Liver (tissue), 9 donors: ENCODE data around the gene RAB7A. TPM values are rescaled to one million over a fixed set of nuclear protein-coding genes. Genes with fewer than 3 reads are reported as not detected.

Experiments
- DNase-seq: peaks from one replicate; pipeline ENCODE4 v3.0.0-alpha.2; 2017; ENCODE audit warnings: low spot score
- H3K27ac ChIP-seq, 2 donors: one replicate each; pipeline ENCODE4 v1.7.0; 2013; ENCODE audit warnings: inconsistent platforms in 2 of 2, low read length in 2 of 2, control low read depth in 1 of 2, low read depth in 1 of 2, mild to moderate bottlenecking in 1 of 2
- H3K27me3 ChIP-seq, 4 donors: one replicate each; pipeline versions ENCODE4 v1.6.1 to v1.7.0; 2013; ENCODE audit warnings: low read length in 3 of 4, inconsistent platforms in 1 of 4, mild to moderate bottlenecking in 1 of 4, moderate library complexity in 1 of 4; ENCODE audit not compliant: control insufficient read depth in 4 of 4, insufficient read depth in 4 of 4
- H3K36me3 ChIP-seq, 4 donors: one replicate each; pipeline versions ENCODE4 v1.6.1 to v1.7.0; 2013; ENCODE audit warnings: low read length in 3 of 4, mild to moderate bottlenecking in 3 of 4, low read depth in 1 of 4, moderate library complexity in 1 of 4; ENCODE audit not compliant: control insufficient read depth in 4 of 4, insufficient read depth in 3 of 4
- H3K4me1 ChIP-seq, 4 donors: one replicate each; pipeline versions ENCODE4 v1.6.1 to v1.7.0; 2013; ENCODE audit warnings: low read length in 3 of 4, mild to moderate bottlenecking in 3 of 4, moderate library complexity in 1 of 4; ENCODE audit not compliant: control insufficient read depth in 4 of 4, insufficient read depth in 4 of 4
- H3K4me3 ChIP-seq, 3 donors: one replicate each; pipeline versions ENCODE4 v1.6.1 to v1.7.0; 2013; ENCODE audit warnings: low read length in 3 of 3, control low read depth in 1 of 3, low read depth in 1 of 3, mild to moderate bottlenecking in 1 of 3
- H3K9ac ChIP-seq, 2 donors: one replicate each; pipeline ENCODE4 v1.7.0; 2013; ENCODE audit warnings: low read length in 2 of 2, mild to moderate bottlenecking in 2 of 2, moderate library complexity in 2 of 2, control low read depth in 1 of 2, low read depth in 1 of 2
- H3K9me3 ChIP-seq, 4 donors: one replicate each; pipeline versions ENCODE4 v1.6.1 to v1.7.0; 2013; ENCODE audit warnings: low read length in 3 of 4; ENCODE audit not compliant: control insufficient read depth in 4 of 4
- CTCF ChIP-seq: fragments of 150-350 bp; IDR thresholded peaks from 2 replicates; pipeline ENCODE4 v1.5.1; 2017; ENCODE audit warnings: improper control_type of control experiment, low read depth, low read length; ENCODE audit not compliant: missing input control
- EGR1 ChIP-seq, 2 donors: IDR thresholded peaks; 2 replicates each; pipeline ENCODE4 v1.6.1; 2016 to 2018; ENCODE audit warnings: antibody characterized with exemption in 2 of 2, low read depth in 2 of 2
- FOXA1 ChIP-seq: IDR thresholded peaks from 2 replicates; pipeline ENCODE4 v1.6.1; 2016; ENCODE audit warnings: antibody characterized with exemption
- FOXA2 ChIP-seq: IDR thresholded peaks from 2 replicates; pipeline ENCODE4 v1.6.1; 2016; ENCODE audit warnings: antibody characterized with exemption
- GABPA ChIP-seq, 2 donors: IDR thresholded peaks in 1 of 2; conservative IDR thresholded peaks in 1 of 2; 2 replicates each; pipeline ENCODE4 v1.6.1; 2016; ENCODE audit warnings: antibody characterized with exemption in 2 of 2, mild to moderate bottlenecking in 1 of 2, moderate library complexity in 1 of 2
- HNF4A ChIP-seq, 2 donors: conservative IDR thresholded peaks; 2 replicates each; pipeline ENCODE4 v1.6.1; 2016; ENCODE audit warnings: antibody characterized with exemption in 2 of 2, mild to moderate bottlenecking in 2 of 2
- HNF4G ChIP-seq: IDR thresholded peaks from 2 replicates; pipeline ENCODE4 v1.6.1; 2016; ENCODE audit warnings: antibody characterized with exemption
- JUND ChIP-seq, 2 donors: IDR thresholded peaks; 2 replicates each; pipeline ENCODE4 v1.6.1; 2016; ENCODE audit warnings: antibody characterized with exemption in 2 of 2
- NR2F2 ChIP-seq: IDR thresholded peaks from 2 replicates; pipeline ENCODE4 v1.6.1; 2016; ENCODE audit warnings: antibody characterized with exemption
- RAD21 ChIP-seq, 2 donors: IDR thresholded peaks; 2 replicates each; pipeline ENCODE4 v1.6.1; 2016; ENCODE audit warnings: antibody characterized with exemption in 2 of 2, mild to moderate bottlenecking in 2 of 2
- RXRA ChIP-seq, 2 donors: IDR thresholded peaks; 2 replicates each; pipeline ENCODE4 v1.6.1; 2017 to 2018; ENCODE audit warnings: antibody characterized with exemption in 2 of 2, mild to moderate bottlenecking in 1 of 2
- SP1 ChIP-seq: IDR thresholded peaks from 2 replicates; pipeline ENCODE4 v1.6.1; 2018; ENCODE audit warnings: antibody characterized with exemption, mild to moderate bottlenecking
- TAF1 ChIP-seq: conservative IDR thresholded peaks from 2 replicates; pipeline ENCODE4 v1.6.1; 2016; ENCODE audit warnings: antibody characterized with exemption, mild to moderate bottlenecking
- YY1 ChIP-seq: IDR thresholded peaks from 2 replicates; pipeline ENCODE4 v1.6.1; 2016; ENCODE audit warnings: antibody characterized with exemption, mild to moderate bottlenecking
- ZBTB33 ChIP-seq: IDR thresholded peaks from 2 replicates; pipeline ENCODE4 v1.6.1; 2016; ENCODE audit warnings: antibody characterized with exemption
- WGBS: extraction: QIAGEN DNeasy Blood & Tissue Kit; methylation state at CpG from one replicate; pipeline ENCODE4 v1.1.7; 2013; 5-methylcytosine and 5-hydroxymethylcytosine counted together
- polyA plus RNA-seq, 2 donors: library from polyadenylated mRNA; stranded (reverse) in 1 of 2; unstranded in 1 of 2; fragments of 200-250 nt in 1 of 2; fragments of >200 nt in 1 of 2; fragmentation: Nextera tagmentation in 1 of 2; extraction: Ambion mirVana in 1 of 2; gene quantifications; one replicate each; pipeline versions ENCODE4 v1.2.1 to v1.2.3, GENCODE V29; 2013 to 2015
- total RNA-seq, 2 donors: library from RNA; depleted of rRNA; stranded (reverse); fragments of >200 nt; gene quantifications; one replicate each; pipeline ENCODE4 v1.2.3, GENCODE V29; 2014
- TF ChIP-seq, protein P1 (sequence below): IDR thresholded peaks from 2 replicates; pipeline ENCODE4 v1.6.1; 2016; ENCODE audit warnings: antibody characterized with exemption
- TF ChIP-seq, protein P2 (sequence below): IDR thresholded peaks from 2 replicates; pipeline ENCODE4 v1.6.1; 2016; ENCODE audit warnings: antibody characterized with exemption
- TF ChIP-seq, protein P3 (sequence below): IDR thresholded peaks from 2 replicates; pipeline ENCODE4 v1.6.1; 2016; ENCODE audit warnings: antibody characterized with exemption, mild to moderate bottlenecking
- donor health status: healthy.
- donor health status: healthy.
- donor health status: healthy.
- donor health status: healthy.
- donor health status: healthy.

The RAB7A gene
- total and polyA plus RNA-seq, 4 donors: 34.6 to 90.6 (median 63.4) TPM

DNA sequence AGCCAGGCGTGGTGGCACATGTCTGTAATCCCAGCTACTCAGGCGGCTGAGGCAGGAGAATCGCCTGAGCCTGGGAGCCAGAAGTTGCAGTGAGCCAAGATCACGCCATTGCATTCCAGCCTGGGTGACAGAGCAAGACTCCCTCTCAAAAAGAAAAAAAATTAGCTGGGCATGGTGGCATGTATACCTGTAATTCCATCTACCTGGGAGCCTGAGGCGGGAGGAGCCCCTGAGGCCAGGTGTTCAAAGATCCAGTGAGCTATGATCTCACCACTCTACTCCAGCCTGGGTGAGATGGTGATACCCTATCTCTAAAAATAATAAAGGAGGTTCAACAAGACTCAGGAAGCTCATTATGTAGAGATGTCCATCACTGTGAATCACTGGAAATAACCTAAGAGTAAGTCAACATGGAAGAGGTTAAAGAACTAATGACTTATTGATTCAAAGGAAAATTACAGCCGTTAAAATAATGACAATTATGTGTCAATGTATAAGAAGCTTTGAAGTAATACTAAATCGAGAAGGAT lies 19.8 kb upstream of the RAB7A start:
- WGBS: 85% methylated on average over 7 of the region's 7 CpGs
- TF ChIP-seq NR2F2: no peak
- TF ChIP-seq FOXA1: no peak
- no peak for TF ChIP-seq HNF4G
- TF ChIP-seq, protein P1, sequence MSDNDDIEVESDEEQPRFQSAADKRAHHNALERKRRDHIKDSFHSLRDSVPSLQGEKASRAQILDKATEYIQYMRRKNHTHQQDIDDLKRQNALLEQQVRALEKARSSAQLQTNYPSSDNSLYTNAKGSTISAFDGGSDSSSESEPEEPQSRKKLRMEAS: no peak
- TF ChIP-seq YY1: no peak
- no peak for TF ChIP-seq FOXA2
- TF ChIP-seq RXRA (IDR thresholded peaks at IDR 0.05): no peak
- TF ChIP-seq GABPA (IDR thresholded peaks at IDR 0.05 in 1 of 2, conservative IDR thresholded peaks at IDR 0.05 in 1 of 2): no peak
- no peak for TF ChIP-seq HNF4A (conservative IDR thresholded peaks at IDR 0.05)
- no peak for TF ChIP-seq EGR1 (IDR thresholded peaks at IDR 0.05; ENCODE audit: low read depth in 2 of 2)
- Histone ChIP-seq H3K27me3 (no peaks in the 10 kb centered on the region), H3K4me1 (peaks cover 0 to 14% (median 6%) of the 10 kb centered on the region in 4 donors), H3K9me3 (no peaks in the 10 kb centered on the region), H3K4me3 (no peak overlapping the region), H3K36me3 (no peaks in the 10 kb centered on the region), H3K9ac (no peak overlapping the region), H3K27ac (no peak overlapping the region)
- no peak for DNase-seq

- no peaks in the 10 kb centered on the region for H3K9me3 ChIP-seq
- DNase-seq: no peak
- H3K27ac ChIP-seq: peak overlapping the region; percentile 82 to 84
- no peaks in the 10 kb centered on the region for H3K36me3 ChIP-seq
- peaks cover 0 to 14% (median 6%) of the 10 kb centered on the region in 4 donors for H3K4me1 ChIP-seq
- H3K4me3 ChIP-seq: no peak overlapping the region
- 36% methylated on average over 2 of the region's 2 CpGs for WGBS
- H3K9ac ChIP-seq: no peak overlapping the region
- no peaks in the 10 kb centered on the region for H3K27me3 ChIP-seq
- TF ChIP-seq RXRA (IDR thresholded peaks at IDR 0.05) (peak; percentile 49 to 65), YY1 (no peak), NR2F2 (no peak), JUND (IDR thresholded peaks at IDR 0.05) (peak in 1 of 2 donors; percentile 35), CTCF (no peak), FOXA2 (peak; percentile 9), HNF4A (conservative IDR thresholded peaks at IDR 0.05) (peak; percentile 73 to 78), RAD21 (IDR thresholded peaks at IDR 0.05) (no peak), GABPA (IDR thresholded peaks at IDR 0.05 in 1 of 2, conservative IDR thresholded peaks at IDR 0.05 in 1 of 2) (no peak), ZBTB33 (peak; percentile 36), HNF4G (peak; percentile 6), TAF1 (no peak), EGR1 (IDR thresholded peaks at IDR 0.05; ENCODE audit: low read depth in 2 of 2) (no peak), SP1 (peak; percentile 63), FOXA1 (no peak)
- TF ChIP-seq, protein P2, sequence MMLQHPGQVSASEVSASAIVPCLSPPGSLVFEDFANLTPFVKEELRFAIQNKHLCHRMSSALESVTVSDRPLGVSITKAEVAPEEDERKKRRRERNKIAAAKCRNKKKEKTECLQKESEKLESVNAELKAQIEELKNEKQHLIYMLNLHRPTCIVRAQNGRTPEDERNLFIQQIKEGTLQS: no peak
- TF ChIP-seq, protein P1: peak; percentile 40
- TF ChIP-seq, protein P3, sequence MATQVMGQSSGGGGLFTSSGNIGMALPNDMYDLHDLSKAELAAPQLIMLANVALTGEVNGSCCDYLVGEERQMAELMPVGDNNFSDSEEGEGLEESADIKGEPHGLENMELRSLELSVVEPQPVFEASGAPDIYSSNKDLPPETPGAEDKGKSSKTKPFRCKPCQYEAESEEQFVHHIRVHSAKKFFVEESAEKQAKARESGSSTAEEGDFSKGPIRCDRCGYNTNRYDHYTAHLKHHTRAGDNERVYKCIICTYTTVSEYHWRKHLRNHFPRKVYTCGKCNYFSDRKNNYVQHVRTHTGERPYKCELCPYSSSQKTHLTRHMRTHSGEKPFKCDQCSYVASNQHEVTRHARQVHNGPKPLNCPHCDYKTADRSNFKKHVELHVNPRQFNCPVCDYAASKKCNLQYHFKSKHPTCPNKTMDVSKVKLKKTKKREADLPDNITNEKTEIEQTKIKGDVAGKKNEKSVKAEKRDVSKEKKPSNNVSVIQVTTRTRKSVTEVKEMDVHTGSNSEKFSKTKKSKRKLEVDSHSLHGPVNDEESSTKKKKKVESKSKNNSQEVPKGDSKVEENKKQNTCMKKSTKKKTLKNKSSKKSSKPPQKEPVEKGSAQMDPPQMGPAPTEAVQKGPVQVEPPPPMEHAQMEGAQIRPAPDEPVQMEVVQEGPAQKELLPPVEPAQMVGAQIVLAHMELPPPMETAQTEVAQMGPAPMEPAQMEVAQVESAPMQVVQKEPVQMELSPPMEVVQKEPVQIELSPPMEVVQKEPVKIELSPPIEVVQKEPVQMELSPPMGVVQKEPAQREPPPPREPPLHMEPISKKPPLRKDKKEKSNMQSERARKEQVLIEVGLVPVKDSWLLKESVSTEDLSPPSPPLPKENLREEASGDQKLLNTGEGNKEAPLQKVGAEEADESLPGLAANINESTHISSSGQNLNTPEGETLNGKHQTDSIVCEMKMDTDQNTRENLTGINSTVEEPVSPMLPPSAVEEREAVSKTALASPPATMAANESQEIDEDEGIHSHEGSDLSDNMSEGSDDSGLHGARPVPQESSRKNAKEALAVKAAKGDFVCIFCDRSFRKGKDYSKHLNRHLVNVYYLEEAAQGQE: no peak
These were observed 18.0 kb upstream of the RAB7A start for GRCh38 chr3:128707928-128708494.
